Uterus (tissue), 4 donors: ENCODE data around the gene MST1. TPM values are rescaled to one million over a fixed set of nuclear protein-coding genes. Genes with fewer than 3 reads are reported as not detected.

Source experiments
- DNase-seq, 2 donors: peaks; one replicate each; pipeline ENCODE4 v3.0.0-alpha.2; 2019 to 2020
- H3K27ac ChIP-seq, 2 donors: fragments of 200-600 bp; sonication (generic); 1 replicate in 1 of 2; 2 replicates in 1 of 2; pipeline ENCODE4 v1.5.1; 2016 to 2018
- H3K27me3 ChIP-seq, 2 donors: fragments of 200-600 bp; sonication (generic); one replicate each; pipeline ENCODE4 v1.5.1; 2018 to 2019; ENCODE audit warnings: control low read depth in 1 of 2
- H3K36me3 ChIP-seq, 2 donors: fragments of 200-600 bp; sonication (generic); one replicate each; pipeline ENCODE4 v1.5.1; 2019; ENCODE audit warnings: control low read depth in 1 of 2
- H3K4me1 ChIP-seq, 2 donors: fragments of 200-600 bp; sonication (generic); one replicate each; pipeline ENCODE4 v1.5.1; 2018 to 2019; ENCODE audit warnings: control low read depth in 1 of 2
- H3K4me3 ChIP-seq, 2 donors: fragments of 200-600 bp; sonication (generic); 1 replicate in 1 of 2; 2 replicates in 1 of 2; pipeline ENCODE4 v1.5.1; 2018 to 2019; ENCODE audit warnings: mild to moderate bottlenecking in 1 of 2
- H3K9me3 ChIP-seq, 2 donors: fragments of 200-600 bp; sonication (generic); one replicate each; pipeline ENCODE4 v1.5.1; 2019; ENCODE audit warnings: control low read depth in 1 of 2
- CTCF ChIP-seq, 4 experiments: fragments of 200-600 bp in 2 of 4; fragments of 450-650 bp in 2 of 4; sonication (generic) in 2 of 4; IDR thresholded peaks; one replicate each; pipeline ENCODE4 v1.5.1; 2016 to 2019; ENCODE audit warnings: antibody characterized with exemption in 4 of 4, mild to moderate bottlenecking in 2 of 4, moderate library complexity in 1 of 4
- POLR2A ChIP-seq, 2 donors: fragments of 450-650 bp; IDR thresholded peaks; one replicate each; pipeline ENCODE4 v1.6.1; 2016; ENCODE audit warnings: antibody characterized with exemption in 2 of 2, mild to moderate bottlenecking in 1 of 2, moderate library complexity in 1 of 2
- intact Hi-C: fragments of 100-400 bp; cut with DNase I; formaldehyde crosslinking; loops from one replicate; pipeline ENCODE4 v1.15.1; 2023; ENCODE audit warnings: low total_unique reads
- total RNA-seq, 4 donors: library from RNA; depleted of rRNA in 3 of 4; stranded (reverse); fragments of >200 nt in 3 of 4; gene quantifications; one replicate each; pipeline versions ENCODE4 v1.1.0 to v1.2.4, GENCODE V29; 2014 to 2023
- donor health status: DM: yes; HTN: yes; CAD: no.

Gene MST1
- total RNA-seq, 4 donors from 2014 or later = 5.1 to 11.5 (median 10.4) TPM; not detected in 1

DNA sequence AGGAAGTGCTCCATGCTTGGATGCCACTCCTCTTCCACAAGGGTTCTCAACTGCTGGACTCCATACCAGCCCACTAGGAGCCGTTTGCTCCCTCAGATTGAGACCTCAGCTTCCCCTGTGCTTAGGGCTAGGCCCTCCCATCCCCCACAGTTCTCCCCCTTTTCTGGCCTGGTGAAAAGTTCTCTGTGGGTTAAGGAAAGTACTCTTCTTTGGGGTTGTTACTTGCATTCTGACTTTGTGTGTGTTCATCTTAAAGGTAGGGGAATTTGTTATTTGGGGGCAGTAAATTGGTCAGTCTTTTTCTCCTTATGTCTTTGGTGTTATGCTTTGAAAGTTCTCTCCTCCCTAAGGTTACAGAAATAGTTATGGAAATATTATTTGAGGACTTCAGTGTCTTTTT is 39.1 kb downstream of the MST1 start:
- intact Hi-C loops = no loop called here
- no peaks in the 10 kb centered on the region for H3K27me3 ChIP-seq
- H3K36me3 ChIP-seq = no peaks in the 10 kb centered on the region
- no peaks in the 10 kb centered on the region for H3K9me3 ChIP-seq
- H3K27ac ChIP-seq = no peak overlapping the region
- TF ChIP-seq CTCF (IDR thresholded peaks at IDR 0.05) = no peak
- TF ChIP-seq POLR2A (IDR thresholded peaks at IDR 0.05) = no peak
- H3K4me3 ChIP-seq = no peak overlapping the region
- no peak for DNase-seq
- no peaks in the 10 kb centered on the region for H3K4me1 ChIP-seq

- Histone ChIP-seq H3K27ac (no peak overlapping the region), H3K4me3 (no peak overlapping the region), H3K36me3 (no peaks in the 10 kb centered on the region), H3K9me3 (no peaks in the 10 kb centered on the region), H3K27me3 (no peaks in the 10 kb centered on the region), H3K4me1 (no peaks in the 10 kb centered on the region)
- intact Hi-C loops = no loop called here
- no peak for TF ChIP-seq CTCF (IDR thresholded peaks at IDR 0.05)
- TF ChIP-seq POLR2A (IDR thresholded peaks at IDR 0.05) = no peak
- no peak for DNase-seq
These were observed 39.7 kb downstream of the MST1 start for GRCh38 chr3:49649576-49649975.

DNA sequence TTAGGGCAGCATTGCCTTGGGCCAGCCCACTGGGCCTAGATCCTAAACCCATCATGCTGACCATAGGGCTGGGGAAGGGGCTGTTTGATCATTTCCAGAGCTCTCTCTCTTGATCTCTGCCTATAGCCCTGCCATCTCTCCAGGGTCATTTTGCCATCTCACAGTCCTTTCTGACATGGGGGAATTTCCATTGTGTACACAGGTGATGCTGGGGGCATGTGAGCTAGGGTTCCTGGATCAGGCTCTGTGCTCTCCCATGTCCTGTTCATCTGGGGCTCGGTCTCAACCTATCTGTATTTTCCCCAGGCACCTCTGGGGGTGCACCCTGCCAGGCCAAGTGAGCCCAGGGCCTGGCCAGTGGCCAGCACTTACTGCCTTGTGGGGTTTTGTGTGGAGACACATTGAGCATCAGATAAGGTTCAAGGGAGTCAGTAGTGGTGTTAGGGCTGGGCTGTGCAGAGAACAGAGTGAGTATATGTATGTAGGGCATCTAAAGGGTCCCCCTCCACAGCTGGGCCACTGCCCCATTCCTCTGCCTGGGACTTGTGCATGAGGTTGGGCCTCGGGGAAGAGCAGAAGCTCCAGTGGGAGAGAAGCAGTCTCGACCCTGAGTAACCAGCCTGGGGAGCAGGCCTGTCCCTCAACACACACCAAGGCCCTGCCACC is 40.8 kb downstream of the MST1 start:
- no peaks in the 10 kb centered on the region for H3K9me3 ChIP-seq
- H3K27me3 ChIP-seq = no peaks in the 10 kb centered on the region
- H3K27ac ChIP-seq = no peak overlapping the region
- H3K4me3 ChIP-seq = no peak overlapping the region
- no peaks in the 10 kb centered on the region for H3K4me1 ChIP-seq
- H3K36me3 ChIP-seq = no peaks in the 10 kb centered on the region
- DNase-seq = no peak
- intact Hi-C loops = no loop called here
- TF ChIP-seq CTCF (IDR thresholded peaks at IDR 0.05) (no peak), POLR2A (IDR thresholded peaks at IDR 0.05) (no peak)

- Histone ChIP-seq H3K4me3 (no peak overlapping the region), H3K27ac (no peak overlapping the region), H3K36me3 (no peaks in the 10 kb centered on the region), H3K9me3 (no peaks in the 10 kb centered on the region), H3K27me3 (no peaks in the 10 kb centered on the region), H3K4me1 (no peaks in the 10 kb centered on the region)
- DNase-seq = no peak
- no peak for TF ChIP-seq CTCF (IDR thresholded peaks at IDR 0.05)
- no peak for TF ChIP-seq POLR2A (IDR thresholded peaks at IDR 0.05)
- intact Hi-C loops = no loop called here
These were observed 41.5 kb downstream of the MST1 start for GRCh38 chr3:49647741-49648140.

DNA sequence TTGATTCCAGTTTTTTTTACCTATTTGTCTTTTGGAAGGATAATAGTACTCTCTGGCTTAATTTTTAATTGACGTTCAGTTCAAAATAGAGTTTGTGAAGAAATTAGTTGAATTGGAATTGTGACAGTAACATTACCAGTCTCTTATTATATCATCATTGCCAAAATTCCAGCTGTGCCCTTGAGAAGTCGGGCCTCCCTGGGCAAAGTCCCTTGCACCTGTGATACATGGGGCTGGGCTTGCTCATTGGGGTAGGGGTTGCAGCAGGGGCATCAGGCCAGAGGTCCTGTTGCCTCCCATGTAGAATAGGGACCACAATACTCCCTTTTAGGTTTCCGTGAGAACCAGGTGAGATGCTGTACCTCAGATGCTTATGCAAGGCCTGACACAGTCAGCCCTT is 43.0 kb downstream of the MST1 start:
- Histone ChIP-seq H3K27ac (no peak overlapping the region), H3K4me3 (no peak overlapping the region), H3K36me3 (no peaks in the 10 kb centered on the region), H3K4me1 (no peaks in the 10 kb centered on the region), H3K9me3 (no peaks in the 10 kb centered on the region), H3K27me3 (no peaks in the 10 kb centered on the region)
- intact Hi-C loops = no loop called here
- TF ChIP-seq POLR2A (IDR thresholded peaks at IDR 0.05) (no peak), CTCF (IDR thresholded peaks at IDR 0.05) (no peak)
- no peak for DNase-seq
